ENCODE measurements around the gene LRRC57.

LRRC57 gene

GRCh38 chr15:42549741-42550392 is 1.3 kb upstream of the LRRC57 start:
- H3K27ac ChIP-seq: peak overlapping the region; percentile 84
- TF ChIP-seq, protein P1, sequence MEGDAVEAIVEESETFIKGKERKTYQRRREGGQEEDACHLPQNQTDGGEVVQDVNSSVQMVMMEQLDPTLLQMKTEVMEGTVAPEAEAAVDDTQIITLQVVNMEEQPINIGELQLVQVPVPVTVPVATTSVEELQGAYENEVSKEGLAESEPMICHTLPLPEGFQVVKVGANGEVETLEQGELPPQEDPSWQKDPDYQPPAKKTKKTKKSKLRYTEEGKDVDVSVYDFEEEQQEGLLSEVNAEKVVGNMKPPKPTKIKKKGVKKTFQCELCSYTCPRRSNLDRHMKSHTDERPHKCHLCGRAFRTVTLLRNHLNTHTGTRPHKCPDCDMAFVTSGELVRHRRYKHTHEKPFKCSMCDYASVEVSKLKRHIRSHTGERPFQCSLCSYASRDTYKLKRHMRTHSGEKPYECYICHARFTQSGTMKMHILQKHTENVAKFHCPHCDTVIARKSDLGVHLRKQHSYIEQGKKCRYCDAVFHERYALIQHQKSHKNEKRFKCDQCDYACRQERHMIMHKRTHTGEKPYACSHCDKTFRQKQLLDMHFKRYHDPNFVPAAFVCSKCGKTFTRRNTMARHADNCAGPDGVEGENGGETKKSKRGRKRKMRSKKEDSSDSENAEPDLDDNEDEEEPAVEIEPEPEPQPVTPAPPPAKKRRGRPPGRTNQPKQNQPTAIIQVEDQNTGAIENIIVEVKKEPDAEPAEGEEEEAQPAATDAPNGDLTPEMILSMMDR (conservative IDR thresholded peaks at IDR 0.05; ENCODE audit: low read depth): no peak
- CTCF ChIA-PET: interaction anchor here (0.7 kb wide), 1 partner anchor 611 kb away, joined by 3 read pairs; no protein-coding TSS in a partner anchor
- POLR2A ChIA-PET (ENCODE audit: low non-redundant PET): no interaction called here
- no peak for DNase-seq (ENCODE audit: low spot score)

DNA sequence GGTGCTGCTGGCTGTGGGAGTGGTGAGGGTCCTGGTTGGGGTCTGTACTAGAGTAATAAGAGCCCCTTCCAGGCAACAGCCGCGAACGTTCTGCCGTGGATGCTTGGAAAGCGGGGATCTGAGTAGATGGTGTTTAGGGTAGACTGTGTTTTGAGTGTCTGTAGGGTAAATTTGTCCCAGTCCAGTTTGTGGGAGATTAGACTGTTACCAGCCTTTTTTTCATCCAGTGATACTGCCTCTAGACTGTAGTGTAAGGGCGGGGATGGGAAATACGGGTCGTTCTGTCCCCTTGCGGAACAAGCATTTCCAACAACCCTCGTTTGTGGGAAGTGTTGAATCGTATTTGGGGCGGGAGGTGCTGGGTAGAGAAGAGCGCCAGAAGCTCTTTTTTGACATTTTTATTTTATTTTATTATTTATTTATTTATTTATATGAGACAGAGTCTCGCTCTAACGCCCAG is 469 bp upstream of the LRRC57 start:
- peak; percentile 44 for DNase-seq (ENCODE audit: low spot score)
- peak overlapping the region; percentile 84 for H3K27ac ChIP-seq
- TF ChIP-seq, protein P1 (conservative IDR thresholded peaks at IDR 0.05; ENCODE audit: low read depth): no peak
- ChIA-PET CTCF (interaction anchor here (0.7 kb wide), 1 partner anchor 610 kb away, joined by 3 read pairs; no protein-coding TSS in a partner anchor), POLR2A (ENCODE audit: low non-redundant PET) (no interaction called here)

GRCh38 chr15:42547918-42548248 is 710 bp downstream of the LRRC57 start:
- ChIA-PET POLR2A (ENCODE audit: low non-redundant PET) (interaction anchor here (0.6 to 0.7 kb wide), 3 partner anchors 42 to 963 kb away, joined by 3 read pairs; no protein-coding TSS in a partner anchor), CTCF (interaction anchor here (0.6 kb wide), 1 partner anchor 294 kb away, joined by 3 read pairs; no protein-coding TSS in a partner anchor)
- H3K27ac ChIP-seq: peak overlapping the region; percentile 84
- TF ChIP-seq, protein P1 (conservative IDR thresholded peaks at IDR 0.05; ENCODE audit: low read depth): no peak
- DNase-seq (ENCODE audit: low spot score): no peak

DNA sequence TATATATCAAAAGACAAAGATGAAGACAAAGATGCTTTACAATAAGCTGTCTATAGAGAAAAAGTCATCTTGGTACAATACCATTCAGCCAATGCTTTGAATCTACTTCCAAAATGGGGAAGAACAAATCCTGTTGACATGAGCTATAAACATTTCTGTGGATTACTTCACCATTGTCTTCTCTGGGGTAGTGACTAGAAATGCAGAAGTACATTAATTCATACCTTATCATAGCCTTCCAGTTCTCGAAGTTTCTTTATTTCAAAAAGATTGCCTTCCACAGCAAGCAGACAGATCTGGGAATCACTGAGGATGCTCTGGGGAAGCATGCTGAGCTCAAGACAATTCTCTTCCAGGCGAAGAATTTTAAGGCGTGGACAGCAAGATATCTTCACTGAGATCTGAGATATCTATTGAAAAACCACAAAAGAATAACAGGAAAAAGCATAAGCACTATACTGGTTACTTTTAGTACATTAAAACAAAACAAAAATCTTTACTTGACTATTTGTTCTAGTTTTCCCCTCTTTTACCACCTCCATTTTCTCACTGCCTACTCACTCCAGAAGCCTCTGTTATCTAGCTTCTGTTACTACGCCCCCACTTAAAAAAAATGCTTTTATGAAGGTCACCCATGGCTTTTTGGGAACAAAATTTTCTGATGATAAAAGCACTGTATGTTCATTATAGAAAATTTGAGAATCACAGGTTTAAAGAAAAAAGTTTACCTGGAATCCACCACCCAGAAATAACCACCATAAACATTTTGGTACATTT is 3.6 kb downstream of the LRRC57 start:
- TF ChIP-seq, protein P1 (conservative IDR thresholded peaks at IDR 0.05; ENCODE audit: low read depth): no peak
- ChIA-PET CTCF (interaction anchor here (0.6 kb wide), 1 partner anchor 10 kb away, joined by 5 read pairs; no protein-coding TSS in a partner anchor), POLR2A (ENCODE audit: low non-redundant PET) (no interaction called here)
- H3K27ac ChIP-seq: no peak overlapping the region
- no peak for DNase-seq (ENCODE audit: low spot score)

DNA sequence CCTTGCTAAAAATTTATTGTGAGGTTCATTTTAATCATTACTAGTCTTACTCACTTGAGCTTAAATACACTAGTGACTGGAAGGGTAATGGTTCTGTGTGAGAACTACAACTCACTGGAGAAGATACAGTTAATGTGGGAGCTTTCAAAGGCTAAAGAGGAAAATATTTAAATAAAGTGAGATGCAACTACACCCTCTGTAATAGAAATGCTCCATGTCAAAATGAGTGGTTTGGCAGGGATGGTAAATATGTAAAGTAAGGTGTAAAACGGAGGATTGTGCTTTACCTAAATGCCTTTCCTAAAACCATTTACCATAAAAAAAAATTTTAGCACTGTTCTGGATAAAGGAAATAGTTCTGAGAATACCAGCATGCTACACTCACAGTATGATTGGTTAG is 15.3 kb downstream of the LRRC57 start:
- TF ChIP-seq, protein P1 (conservative IDR thresholded peaks at IDR 0.05; ENCODE audit: low read depth): no peak
- DNase-seq (ENCODE audit: low spot score): no peak
- ChIA-PET POLR2A (ENCODE audit: low non-redundant PET) (no interaction called here), CTCF (no interaction called here)
- H3K27ac ChIP-seq: no peak overlapping the region

DNA sequence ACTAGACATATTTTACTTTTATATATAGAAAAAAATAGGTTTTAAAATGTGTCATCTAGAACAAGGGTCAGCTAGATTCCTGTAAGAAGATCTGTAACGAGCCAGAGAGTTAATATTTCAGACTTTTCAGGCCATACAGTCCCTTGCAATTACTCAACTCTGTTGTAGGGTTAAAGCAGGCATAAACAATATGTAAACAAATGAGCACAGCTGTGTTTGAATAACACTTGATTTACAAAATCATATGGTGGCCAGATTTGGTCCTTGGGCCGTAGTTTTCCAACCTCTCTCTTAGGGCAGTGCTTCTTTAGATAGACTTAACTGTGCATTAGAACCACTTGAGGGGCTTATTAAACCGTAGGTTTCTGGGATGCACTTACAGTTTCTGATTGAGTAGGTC is 19.6 kb downstream of the LRRC57 start:
- DNase-seq (ENCODE audit: low spot score): no peak
- TF ChIP-seq, protein P1 (conservative IDR thresholded peaks at IDR 0.05; ENCODE audit: low read depth): no peak
- H3K27ac ChIP-seq: no peak overlapping the region
- ChIA-PET CTCF (interaction anchor here (0.6 kb wide), 2 partner anchors 10 to 821 kb away, joined by 3 to 4 read pairs; no protein-coding TSS in a partner anchor), POLR2A (ENCODE audit: low non-redundant PET) (no interaction called here)
